Panc1 (cell line): ENCODE data around the gene GLT8D2. TPM values are rescaled to one million over a fixed set of nuclear protein-coding genes. Genes with fewer than 3 reads are reported as not detected.

Source experiments
- ATAC-seq: fragments of 200-7000 bp; cut with Tn5 transposase; 2 replicates; pipeline ENCODE4 v1.9.1; 2020; ENCODE audit warnings: mild to moderate bottlenecking, moderate library complexity
- BruUV-seq: library from RNA; stranded (reverse); fragments of 400-500 nt; replicated peaks from 2 replicates; lab custom pipeline; 2021; lab: Mats Ljungman, UMichigan
- CTCF ChIA-PET: fragments of 300-600 bp; sonication (Branson Sonifier 250); formaldehyde crosslinking; loops from one replicate; lab custom pipeline; 2022; ENCODE audit warnings: antibody characterized with exemption; lab: Charles Lee
- POLR2A ChIA-PET: fragments of 300-600 bp; sonication (Branson Sonifier 250); formaldehyde crosslinking; loops from one replicate; lab custom pipeline; 2022; ENCODE audit warnings: antibody characterized with exemption; lab: Charles Lee
- DNase-seq: peaks from one replicate; pipeline ENCODE4 v3.0.0-alpha.2; 2010; ENCODE audit warnings: low read depth, low spot score
- H3K27ac ChIP-seq: 2 replicates; pipeline ENCODE4 v1.5.1; 2011; ENCODE audit warnings: mild to moderate bottlenecking, low read length, inconsistent platforms
- H3K27me3 ChIP-seq: fragments of 200-500 bp; sonication (Bioruptor generic); 2 replicates; pipeline ENCODE4 v1.6.0; 2014; ENCODE audit warnings: low read length, inconsistent platforms; ENCODE audit not compliant: control insufficient read depth, insufficient read depth
- H3K36me3 ChIP-seq: fragments of 200-500 bp; sonication (Bioruptor generic); 2 replicates; pipeline ENCODE4 v1.5.1; 2014; ENCODE audit warnings: inconsistent platforms, mild to moderate bottlenecking, low read length, moderate library complexity; ENCODE audit not compliant: control insufficient read depth, insufficient read depth
- H3K4me1 ChIP-seq: 2 replicates; pipeline ENCODE4 v1.5.1; 2011; ENCODE audit warnings: inconsistent platforms, mild to moderate bottlenecking, low read length, moderate library complexity; ENCODE audit not compliant: control insufficient read depth, insufficient read depth
- H3K4me3 ChIP-seq, 2 experiments: 2 replicates each; pipeline ENCODE4 v1.5.1; 2011 to 2012; ENCODE audit warnings: low read depth in 2 of 2, low read length in 2 of 2, mild to moderate bottlenecking in 2 of 2, inconsistent platforms in 1 of 2, moderate library complexity in 1 of 2
- H3K9me3 ChIP-seq: fragments of 200-500 bp; sonication (Bioruptor generic); 2 replicates; pipeline ENCODE4 v1.5.1; 2014; ENCODE audit warnings: low read depth, mild to moderate bottlenecking, inconsistent platforms, low read length, moderate library complexity; ENCODE audit not compliant: control insufficient read depth, insufficient read depth
- CTCF ChIP-seq: fragments of 450-650 bp; IDR thresholded peaks from 2 replicates; pipeline ENCODE4 v1.5.1; 2017; ENCODE audit warnings: mild to moderate bottlenecking
- POLR2AphosphoS5 ChIP-seq: IDR thresholded peaks from 2 replicates; pipeline ENCODE4 v1.6.1; 2012; ENCODE audit warnings: mild to moderate bottlenecking, low read depth, low read length, moderate library complexity
- SIN3A ChIP-seq: IDR thresholded peaks from 2 replicates; pipeline ENCODE4 v1.6.1; 2012; ENCODE audit warnings: low read depth, mild to moderate bottlenecking, low read length, moderate library complexity, borderline replicate concordance; ENCODE audit not compliant: insufficient read depth
- TCF7L2 ChIP-seq: IDR thresholded peaks from 2 replicates; pipeline ENCODE4 v1.6.1; 2011; ENCODE audit warnings: mild to moderate bottlenecking, low read depth, low read length, inconsistent platforms
- in situ Hi-C: cut with HindIII; loops from 2 replicates; pipeline ENCODE4 v1.10.0; 2016; ENCODE audit warnings: low sequenced_read_pairs, low pct_unique_long_range_greater_than_20kb
- intact Hi-C: fragments of 100-400 bp; cut with micrococcal nuclease; formaldehyde crosslinking; loops from one replicate; pipeline ENCODE4 v1.10.0; 2022; ENCODE audit not compliant: unreplicated experiment
- total RNA-seq: library from RNA; stranded (reverse); gene quantifications from one replicate; pipeline ENCODE4 v1.2.1, GENCODE V29; 2021; ENCODE audit not compliant: unreplicated experiment
- TF ChIP-seq, protein P1 (sequence below), 2 experiments: IDR thresholded peaks; 2 replicates each; pipeline ENCODE4 v1.6.1; 2011 to 2012; ENCODE audit warnings: low read depth in 2 of 2, control low read depth in 1 of 2, low read length in 1 of 2, mild to moderate bottlenecking in 1 of 2, moderate library complexity in 1 of 2; ENCODE audit not compliant: insufficient read depth in 1 of 2

Gene GLT8D2
- total RNA-seq, 1 experiment from 2014 or later = 0.54 TPM

- peaks cover 3% of the 10 kb centered on the region; the same call in 1 of the 2 replicates for H3K9me3 ChIP-seq
- ChIA-PET POLR2A (interaction anchor here (0.6 kb wide), 1 partner anchor 94 kb away, joined by 4 read pairs; the partner anchor contains the start of gene HSP90B1), CTCF (no interaction called here)
- DNase-seq (no peak), ATAC-seq (no peak)
- TF ChIP-seq SIN3A = no peak
- no peak for TF ChIP-seq CTCF
- TF ChIP-seq, protein P1, sequence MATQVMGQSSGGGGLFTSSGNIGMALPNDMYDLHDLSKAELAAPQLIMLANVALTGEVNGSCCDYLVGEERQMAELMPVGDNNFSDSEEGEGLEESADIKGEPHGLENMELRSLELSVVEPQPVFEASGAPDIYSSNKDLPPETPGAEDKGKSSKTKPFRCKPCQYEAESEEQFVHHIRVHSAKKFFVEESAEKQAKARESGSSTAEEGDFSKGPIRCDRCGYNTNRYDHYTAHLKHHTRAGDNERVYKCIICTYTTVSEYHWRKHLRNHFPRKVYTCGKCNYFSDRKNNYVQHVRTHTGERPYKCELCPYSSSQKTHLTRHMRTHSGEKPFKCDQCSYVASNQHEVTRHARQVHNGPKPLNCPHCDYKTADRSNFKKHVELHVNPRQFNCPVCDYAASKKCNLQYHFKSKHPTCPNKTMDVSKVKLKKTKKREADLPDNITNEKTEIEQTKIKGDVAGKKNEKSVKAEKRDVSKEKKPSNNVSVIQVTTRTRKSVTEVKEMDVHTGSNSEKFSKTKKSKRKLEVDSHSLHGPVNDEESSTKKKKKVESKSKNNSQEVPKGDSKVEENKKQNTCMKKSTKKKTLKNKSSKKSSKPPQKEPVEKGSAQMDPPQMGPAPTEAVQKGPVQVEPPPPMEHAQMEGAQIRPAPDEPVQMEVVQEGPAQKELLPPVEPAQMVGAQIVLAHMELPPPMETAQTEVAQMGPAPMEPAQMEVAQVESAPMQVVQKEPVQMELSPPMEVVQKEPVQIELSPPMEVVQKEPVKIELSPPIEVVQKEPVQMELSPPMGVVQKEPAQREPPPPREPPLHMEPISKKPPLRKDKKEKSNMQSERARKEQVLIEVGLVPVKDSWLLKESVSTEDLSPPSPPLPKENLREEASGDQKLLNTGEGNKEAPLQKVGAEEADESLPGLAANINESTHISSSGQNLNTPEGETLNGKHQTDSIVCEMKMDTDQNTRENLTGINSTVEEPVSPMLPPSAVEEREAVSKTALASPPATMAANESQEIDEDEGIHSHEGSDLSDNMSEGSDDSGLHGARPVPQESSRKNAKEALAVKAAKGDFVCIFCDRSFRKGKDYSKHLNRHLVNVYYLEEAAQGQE (IDR thresholded peaks at IDR 0.05; ENCODE audit: insufficient read depth in 1 of 2, low read depth in 2 of 2, low read length in 1 of 2) = no peak
- intact Hi-C loops = no loop called here
- BruUV-seq = no TSS peak
- no peaks in the 10 kb centered on the region; the same call in 1 of the 2 replicates for H3K27me3 ChIP-seq
- in situ Hi-C loops = no loop called here
- H3K4me1 ChIP-seq = no peaks in the 10 kb centered on the region
- no peak overlapping the region for H3K27ac ChIP-seq
- no peak overlapping the region for H3K4me3 ChIP-seq
- H3K36me3 ChIP-seq = no peaks in the 10 kb centered on the region
Measured at GRCh38 chr12:104024348-104024747, 25.6 kb downstream of the GLT8D2 start.

- in situ Hi-C loops = no loop called here
- CTCF ChIA-PET = no interaction called here
Measured at GRCh38 chr12:104023710-104024109, 26.3 kb downstream of the GLT8D2 start.

More at GRCh38 chr12:104023710-104024109, 26.3 kb downstream of the GLT8D2 start:
- ATAC-seq (no peak), DNase-seq (no peak)
- BruUV-seq = no TSS peak
- TF ChIP-seq TCF7L2 = no peak
- TF ChIP-seq, protein P1 (IDR thresholded peaks at IDR 0.05; ENCODE audit: insufficient read depth in 1 of 2, low read depth in 2 of 2, low read length in 1 of 2) = no peak
- no peak for TF ChIP-seq CTCF
- no peak for TF ChIP-seq POLR2AphosphoS5
- no peak for TF ChIP-seq SIN3A
- H3K27me3 ChIP-seq = no peaks in the 10 kb centered on the region; the same call in 1 of the 2 replicates
- POLR2A ChIA-PET = interaction anchor here (0.6 kb wide), 1 partner anchor 94 kb away, joined by 4 read pairs; the partner anchor contains the start of gene HSP90B1
- no peak overlapping the region for H3K4me3 ChIP-seq
- intact Hi-C loops = no loop called here
- H3K9me3 ChIP-seq = peaks cover 3% of the 10 kb centered on the region; the same call in 1 of the 2 replicates
- H3K27ac ChIP-seq = no peak overlapping the region
- no peaks in the 10 kb centered on the region for H3K36me3 ChIP-seq
- H3K4me1 ChIP-seq = no peaks in the 10 kb centered on the region
